HCT116 (cell line): ENCODE results near the gene BHLHE41. TPM values are rescaled to one million over a fixed set of nuclear protein-coding genes. Genes with fewer than 3 reads are reported as not detected.

Source experiments
- ATAC-seq: fragments of 200-7000 bp; cut with Tn5 transposase; 2 replicates; pipeline ENCODE4 v1.9.1; 2020; ENCODE audit warnings: mild to moderate bottlenecking, moderate library complexity
- BruUV-seq: library from RNA; stranded (reverse); fragments of 400-500 nt; replicated peaks from 2 replicates; lab custom pipeline; 2021; lab: Mats Ljungman, UMichigan
- CTCF ChIA-PET: fragments of 300-600 bp; sonication (Branson Sonifier 250); formaldehyde crosslinking; loops from one replicate; lab custom pipeline; 2021; ENCODE audit warnings: antibody characterized with exemption; lab: Charles Lee
- POLR2A ChIA-PET: fragments of 300-600, 350-600 bp; sonication (Branson Sonifier 250); formaldehyde crosslinking; loops from one replicate; lab custom pipeline; 2021; ENCODE audit warnings: antibody characterized with exemption; lab: Charles Lee
- RAD21 ChIA-PET, 2 experiments: fragments of 300-600 bp; sonication (Branson Sonifier 250); formaldehyde crosslinking; loops; one replicate each; lab custom pipeline; 2023; ENCODE audit warnings: low total read pairs in 2 of 2; ENCODE audit not compliant: uncharacterized antibody in 2 of 2, unreplicated experiment in 2 of 2, low non-redundant PET in 1 of 2; lab: Charles Lee
- DNase-seq: peaks from one replicate; pipeline ENCODE4 v3.0.0-alpha.2; 2010; ENCODE audit warnings: low read depth, low spot score
- H2AFZ ChIP-seq: fragments of 200-600 bp; shearing (Covaris generic), sonication (generic); 2 replicates; pipeline ENCODE4 v1.6.1; 2017; ENCODE audit warnings: low read depth, mixed run types, mixed read lengths, antibody characterized with exemption, low read length; ENCODE audit not compliant: poor library complexity, severe bottlenecking
- H3K27ac ChIP-seq: 2 replicates; pipeline ENCODE4 v1.5.1; 2012; ENCODE audit warnings: low read depth, low read length
- H3K27me3 ChIP-seq: fragments of 200-600 bp; sonication (generic); 2 replicates; pipeline ENCODE4 v1.6.1; 2016; ENCODE audit warnings: mixed run types, low read length, mixed read lengths; ENCODE audit not compliant: insufficient read depth
- H3K36me3 ChIP-seq, 2 experiments: fragments of 200-500 bp in 1 of 2; fragments of 200-600 bp in 1 of 2; sonication (Bioruptor generic) in 1 of 2; sonication (generic) in 1 of 2; 2 replicates each; pipeline versions ENCODE4 v1.5.1 to v1.6.1; 2014 to 2016; ENCODE audit warnings: low read length in 2 of 2, inconsistent platforms in 1 of 2, mixed read lengths in 1 of 2, mixed run types in 1 of 2; ENCODE audit not compliant: insufficient read depth in 2 of 2, control insufficient read depth in 1 of 2
- H3K4me1 ChIP-seq, 2 experiments: fragments of 200-600 bp in 1 of 2; sonication (generic) in 1 of 2; 2 replicates each; pipeline versions ENCODE4 v1.5.1 to v1.6.1; 2012 to 2017; ENCODE audit warnings: low read length in 2 of 2, inconsistent platforms in 1 of 2, mild to moderate bottlenecking in 1 of 2, mixed read lengths in 1 of 2, mixed run types in 1 of 2, moderate library complexity in 1 of 2; ENCODE audit not compliant: insufficient read depth in 2 of 2, control insufficient read depth in 1 of 2
- H3K4me2 ChIP-seq: fragments of 200-600 bp; sonication (generic); 2 replicates; pipeline ENCODE4 v1.6.1; 2017; ENCODE audit warnings: mixed run types, low read length, mixed read lengths
- H3K4me3 ChIP-seq, 2 experiments: fragments of 200-600 bp in 1 of 2; sonication (generic) in 1 of 2; replicated peaks in 1 of 2; 2 replicates each; pipeline ENCODE4 v1.5.1; 2011 to 2016; ENCODE audit warnings: low read length in 2 of 2, control low read depth in 1 of 2, low read depth in 1 of 2, mild to moderate bottlenecking in 1 of 2, mixed read lengths in 1 of 2, mixed run types in 1 of 2
- H3K79me2 ChIP-seq: fragments of 200-600 bp; sonication (generic); 2 replicates; pipeline ENCODE4 v1.6.1; 2017; ENCODE audit warnings: mild to moderate bottlenecking, mixed run types, low read length, moderate library complexity, mixed read lengths; ENCODE audit not compliant: insufficient read depth
- H3K9ac ChIP-seq: fragments of 200-600 bp; sonication (generic); 2 replicates; pipeline ENCODE4 v1.6.1; 2016; ENCODE audit warnings: low read length, mixed read lengths
- H3K9me2 ChIP-seq: fragments of 200-600 bp; sonication (generic), shearing (Covaris generic); 2 replicates; pipeline ENCODE4 v1.6.1; 2017; ENCODE audit warnings: mixed run types, mild to moderate bottlenecking, moderate library complexity; ENCODE audit not compliant: insufficient read depth
- H3K9me3 ChIP-seq, 2 experiments: fragments of 200-500 bp in 1 of 2; fragments of 200-600 bp in 1 of 2; sonication (Bioruptor generic) in 1 of 2; sonication (generic) in 1 of 2; 2 replicates each; pipeline ENCODE4 v1.6.1; 2014 to 2017; ENCODE audit warnings: low read length in 2 of 2, mixed read lengths in 2 of 2, inconsistent platforms in 1 of 2, low read depth in 1 of 2, mild to moderate bottlenecking in 1 of 2, mixed run types in 1 of 2, moderate library complexity in 1 of 2; ENCODE audit not compliant: control insufficient read depth in 1 of 2, insufficient read depth in 1 of 2
- H4K20me1 ChIP-seq: fragments of 200-600 bp; sonication (generic), shearing (Covaris generic); 2 replicates; pipeline ENCODE4 v1.6.1; 2017; ENCODE audit warnings: mixed run types, mild to moderate bottlenecking, moderate library complexity; ENCODE audit not compliant: insufficient read depth
- CBX3 ChIP-seq: IDR thresholded peaks from 2 replicates; pipeline ENCODE4 v1.6.1; 2012; ENCODE audit warnings: low read depth
- EGR1 ChIP-seq: IDR thresholded peaks from 2 replicates; pipeline ENCODE4 v1.6.1; 2012; ENCODE audit warnings: low read depth
- EZH2 ChIP-seq: fragments of 200-600 bp; sonication (generic); IDR thresholded peaks from 2 replicates; pipeline ENCODE4 v1.6.1; 2017; ENCODE audit warnings: antibody characterized with exemption, mixed run types
- MAX ChIP-seq: IDR thresholded peaks from 2 replicates; pipeline ENCODE4 v1.6.1; 2012
- POLR2A ChIP-seq: IDR thresholded peaks from 2 replicates; pipeline ENCODE4 v1.7.0; 2011; ENCODE audit warnings: borderline replicate concordance; ENCODE audit not compliant: insufficient read depth, insufficient read length; ENCODE audit errors: extremely low read depth
- POLR2AphosphoS5 ChIP-seq: IDR thresholded peaks from 2 replicates; pipeline ENCODE4 v1.6.1; 2011; ENCODE audit warnings: mild to moderate bottlenecking, low read depth, low read length, moderate library complexity
- RAD21 ChIP-seq: IDR thresholded peaks from 2 replicates; pipeline ENCODE4 v1.6.1; 2012; ENCODE audit warnings: low read depth, mild to moderate bottlenecking
- intact Hi-C: fragments of 100-400 bp; cut with micrococcal nuclease; formaldehyde crosslinking; loops from 2 replicates; pipeline ENCODE4 v1.10.0; 2022
- total RNA-seq: library from RNA; stranded (reverse); gene quantifications from one replicate; pipeline ENCODE4 v1.2.1, GENCODE V29; 2021; ENCODE audit not compliant: unreplicated experiment
- TF ChIP-seq, protein P1 (sequence below): IDR thresholded peaks from 2 replicates; pipeline ENCODE4 v1.6.1; 2012; ENCODE audit warnings: low read depth

Gene BHLHE41
- total RNA-seq, 1 experiment from 2014 or later: 4.7 TPM

GRCh38 chr12:26133521-26133920 is 8.7 kb upstream of the BHLHE41 start:
- Histone ChIP-seq H3K36me3 (no peaks in the 10 kb centered on the region), H3K9ac (no peak overlapping the region), H2AFZ (no peak overlapping the region), H3K9me3 (no peaks in the 10 kb centered on the region), H3K9me2 (no peaks in the 10 kb centered on the region), H3K27ac (no peak overlapping the region), H3K79me2 (no peaks in the 10 kb centered on the region), H3K4me1 (peaks cover 0 to 7% of the 10 kb centered on the region in 2 experiments; a peak in 1 of 4 replicates), H3K27me3 (no peaks in the 10 kb centered on the region), H3K4me3 (no peak overlapping the region), H4K20me1 (no peaks in the 10 kb centered on the region), H3K4me2 (no peak overlapping the region)
- DNase-seq (no peak), ATAC-seq (no peak)
- BruUV-seq: no TSS peak
- POLR2A ChIA-PET: interaction anchor here (1.0 to 1.1 kb wide), 2 partner anchors 14 to 20 kb away, joined by 3 read pairs; no protein-coding TSS in a partner anchor
- RAD21 ChIA-PET: no interaction called here
- CTCF ChIA-PET: no interaction called here
- intact Hi-C loops: no loop called here
- TF ChIP-seq MAX (no peak), CBX3 (no peak), RAD21 (no peak), POLR2A (no peak)

DNA sequence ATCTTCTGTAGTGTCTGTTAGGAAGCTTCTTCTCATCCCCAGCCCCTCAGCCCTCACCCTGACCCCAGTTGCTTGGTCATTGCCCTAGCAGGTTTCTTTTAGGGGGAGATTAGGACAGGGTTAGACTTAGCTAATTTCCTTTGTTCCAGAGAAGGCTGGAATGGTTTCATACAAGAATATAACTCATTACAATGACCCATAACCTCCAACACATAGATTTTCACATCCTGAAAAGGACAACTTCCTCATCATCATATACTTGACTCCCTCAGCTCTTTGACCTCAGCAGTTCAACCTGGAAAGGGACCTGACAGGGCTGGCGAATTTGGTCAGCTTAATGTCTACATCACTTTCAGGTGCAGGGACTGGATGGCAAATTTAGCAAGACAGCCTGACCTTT is 8.0 kb upstream of the BHLHE41 start:
- H3K9ac ChIP-seq: no peak overlapping the region
- no peaks in the 10 kb centered on the region for H3K79me2 ChIP-seq
- no peak overlapping the region for H2AFZ ChIP-seq
- no peaks in the 10 kb centered on the region for H4K20me1 ChIP-seq
- no peaks in the 10 kb centered on the region for H3K9me2 ChIP-seq
- no peak overlapping the region for H3K4me3 ChIP-seq
- no TSS peak for BruUV-seq
- no peak overlapping the region for H3K27ac ChIP-seq
- ChIA-PET CTCF (interaction anchor here (0.9 kb wide), 1 partner anchor 14 kb away, joined by 3 read pairs; no protein-coding TSS in a partner anchor), RAD21 (no interaction called here), POLR2A (interaction anchor here (1.1 kb wide), 1 partner anchor 14 kb away, joined by 3 read pairs; no protein-coding TSS in a partner anchor)
- H3K4me1 ChIP-seq: peaks cover 0 to 7% of the 10 kb centered on the region in 2 experiments; a peak in 1 of 4 replicates
- intact Hi-C loops: no loop called here
- no peaks in the 10 kb centered on the region for H3K36me3 ChIP-seq
- no peaks in the 10 kb centered on the region for H3K9me3 ChIP-seq
- H3K27me3 ChIP-seq: no peaks in the 10 kb centered on the region
- DNase-seq (no peak), ATAC-seq (no peak)
- no peak overlapping the region for H3K4me2 ChIP-seq
- TF ChIP-seq EZH2: no peak
- TF ChIP-seq, protein P1, sequence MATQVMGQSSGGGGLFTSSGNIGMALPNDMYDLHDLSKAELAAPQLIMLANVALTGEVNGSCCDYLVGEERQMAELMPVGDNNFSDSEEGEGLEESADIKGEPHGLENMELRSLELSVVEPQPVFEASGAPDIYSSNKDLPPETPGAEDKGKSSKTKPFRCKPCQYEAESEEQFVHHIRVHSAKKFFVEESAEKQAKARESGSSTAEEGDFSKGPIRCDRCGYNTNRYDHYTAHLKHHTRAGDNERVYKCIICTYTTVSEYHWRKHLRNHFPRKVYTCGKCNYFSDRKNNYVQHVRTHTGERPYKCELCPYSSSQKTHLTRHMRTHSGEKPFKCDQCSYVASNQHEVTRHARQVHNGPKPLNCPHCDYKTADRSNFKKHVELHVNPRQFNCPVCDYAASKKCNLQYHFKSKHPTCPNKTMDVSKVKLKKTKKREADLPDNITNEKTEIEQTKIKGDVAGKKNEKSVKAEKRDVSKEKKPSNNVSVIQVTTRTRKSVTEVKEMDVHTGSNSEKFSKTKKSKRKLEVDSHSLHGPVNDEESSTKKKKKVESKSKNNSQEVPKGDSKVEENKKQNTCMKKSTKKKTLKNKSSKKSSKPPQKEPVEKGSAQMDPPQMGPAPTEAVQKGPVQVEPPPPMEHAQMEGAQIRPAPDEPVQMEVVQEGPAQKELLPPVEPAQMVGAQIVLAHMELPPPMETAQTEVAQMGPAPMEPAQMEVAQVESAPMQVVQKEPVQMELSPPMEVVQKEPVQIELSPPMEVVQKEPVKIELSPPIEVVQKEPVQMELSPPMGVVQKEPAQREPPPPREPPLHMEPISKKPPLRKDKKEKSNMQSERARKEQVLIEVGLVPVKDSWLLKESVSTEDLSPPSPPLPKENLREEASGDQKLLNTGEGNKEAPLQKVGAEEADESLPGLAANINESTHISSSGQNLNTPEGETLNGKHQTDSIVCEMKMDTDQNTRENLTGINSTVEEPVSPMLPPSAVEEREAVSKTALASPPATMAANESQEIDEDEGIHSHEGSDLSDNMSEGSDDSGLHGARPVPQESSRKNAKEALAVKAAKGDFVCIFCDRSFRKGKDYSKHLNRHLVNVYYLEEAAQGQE: no peak
- no peak for TF ChIP-seq POLR2AphosphoS5
- no peak for TF ChIP-seq RAD21
- TF ChIP-seq EGR1: no peak
